Right renal cortex interstitium (tissue), 3 donors: ENCODE measurements around the gene KLF16. TPM values are rescaled to one million over a fixed set of nuclear protein-coding genes. Genes with fewer than 3 reads are reported as not detected.

ENCODE experiments used
- DNase-seq, 3 donors: peaks; one replicate each; pipeline ENCODE4 v3.0.0-alpha.2; 2013; ENCODE audit warnings: low read depth in 3 of 3, low spot score in 2 of 3
- polyA plus RNA-seq, 3 donors: library from polyadenylated mRNA; unstranded; fragments of 120-200 nt; gene quantifications; one replicate each; pipeline ENCODE4 v1.2.1, GENCODE V29; 2013; ENCODE audit not compliant: insufficient read length in 3 of 3

The KLF16 gene
- polyA plus RNA-seq, 3 donors = 5.5 to 6.0 (median 5.7) TPM

DNA sequence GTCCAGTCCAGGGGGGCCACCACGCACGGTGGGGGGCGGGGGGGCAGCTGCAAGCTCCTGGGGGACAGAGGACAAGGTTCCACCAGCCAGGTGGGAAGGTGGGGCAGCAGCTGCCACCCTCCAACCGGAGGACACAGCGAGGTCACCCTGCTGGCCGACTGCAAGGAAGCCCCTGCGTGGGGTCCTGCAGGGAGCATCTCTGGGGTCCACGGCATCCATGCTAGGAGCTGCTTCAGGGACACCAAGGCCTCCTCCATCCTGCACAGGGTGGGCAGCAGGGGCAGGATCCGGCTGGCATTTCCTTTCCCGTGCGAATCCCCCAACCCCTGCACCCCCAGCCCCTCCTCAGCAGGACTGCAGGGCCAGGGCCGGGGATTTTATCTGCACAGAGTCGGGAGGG, 8.3 kb upstream of the KLF16 start:
- DNase-seq = no peak

DNA sequence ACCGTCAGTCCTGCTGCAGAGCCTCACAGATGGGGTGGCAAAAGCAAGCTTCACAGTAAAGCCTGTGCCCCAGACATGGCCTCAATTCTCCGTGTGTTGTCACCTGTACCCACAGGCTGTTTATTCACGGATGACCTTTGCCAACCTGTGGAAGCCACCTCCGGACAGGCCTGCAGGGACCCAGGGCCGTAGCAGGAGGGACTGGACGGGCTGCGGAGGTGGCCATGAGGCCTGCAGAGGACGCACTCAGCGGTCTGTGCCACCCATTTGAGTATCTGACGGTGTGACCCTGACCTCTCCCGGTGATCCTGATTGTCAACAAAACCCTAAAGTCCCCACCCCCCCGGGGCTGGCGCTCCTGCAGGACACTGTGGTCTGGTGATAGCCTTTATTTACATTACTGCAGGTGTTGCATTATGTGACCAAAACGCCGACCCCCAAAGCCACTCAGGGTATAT, 7.8 kb upstream of the KLF16 start:
- DNase-seq = no peak

DNA sequence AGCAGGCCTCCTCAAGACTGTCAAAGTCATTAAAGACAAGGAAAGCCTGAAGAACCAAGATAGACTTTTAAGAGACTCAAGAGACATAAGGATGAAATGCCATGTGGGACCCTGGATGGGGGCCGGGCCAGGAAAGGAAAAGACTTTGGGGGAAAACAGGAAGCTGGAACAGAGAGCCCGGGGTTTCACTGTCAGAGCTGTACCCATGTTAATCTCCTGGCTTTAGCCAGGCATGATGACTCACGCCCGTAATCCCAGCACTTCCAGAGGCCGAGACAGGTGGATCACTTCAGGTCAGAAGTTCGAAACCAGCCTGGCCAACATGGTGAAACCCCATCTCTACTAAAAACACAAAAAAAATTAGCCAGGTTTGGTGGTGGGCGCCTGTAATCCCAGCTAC, 5.6 kb upstream of the KLF16 start:
- no peak for DNase-seq

DNA sequence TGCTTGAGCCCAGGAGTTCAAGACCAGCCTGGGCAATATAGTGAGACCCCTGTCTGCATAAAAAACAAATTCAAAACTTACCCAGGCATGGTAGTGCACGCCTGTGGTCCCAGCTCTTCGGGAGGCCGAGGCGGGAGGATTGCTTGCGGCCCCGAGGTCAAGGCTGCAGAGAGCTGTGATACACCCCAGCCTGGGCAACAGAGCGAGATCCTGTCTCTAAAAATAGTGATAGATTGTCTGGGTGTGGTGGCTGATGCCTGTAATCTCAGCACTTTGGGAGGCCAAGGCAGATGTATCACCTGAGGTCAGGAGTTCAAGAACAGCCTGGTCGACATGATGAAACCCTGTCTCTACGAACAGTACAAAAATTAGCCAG, 4.0 kb upstream of the KLF16 start:
- no peak for DNase-seq

DNA sequence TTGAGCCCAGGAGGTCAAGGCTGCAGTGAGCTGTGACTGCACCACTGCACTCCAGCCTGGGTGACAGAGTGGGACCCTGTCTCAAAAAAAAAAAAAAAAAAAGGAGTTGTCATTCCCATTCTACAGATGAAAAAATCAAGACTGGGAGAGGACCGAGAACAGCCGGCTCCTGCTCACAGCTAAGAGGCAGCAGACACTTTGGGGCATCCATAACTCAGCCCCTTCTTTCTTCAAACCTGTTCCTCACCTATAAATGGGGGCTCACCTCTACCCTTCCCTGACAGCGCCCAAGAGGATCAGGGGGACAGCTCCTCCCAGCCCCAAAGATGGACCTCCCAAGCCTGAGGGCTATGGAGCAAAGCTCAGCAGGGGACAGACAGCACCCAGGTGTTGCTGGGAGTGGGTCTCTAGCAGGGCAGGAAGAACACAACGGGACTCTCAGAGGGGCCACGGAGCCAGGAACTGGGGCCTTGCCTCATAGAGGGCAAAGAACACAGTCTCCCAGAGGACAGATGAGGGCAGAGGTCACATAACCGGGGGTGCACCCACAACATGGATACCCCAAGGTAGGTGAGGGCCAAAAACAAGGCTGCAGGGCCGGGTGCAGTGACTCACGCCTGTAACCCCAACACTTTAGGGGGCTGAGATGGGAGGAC, 3.4 kb upstream of the KLF16 start:
- DNase-seq = no peak

DNA sequence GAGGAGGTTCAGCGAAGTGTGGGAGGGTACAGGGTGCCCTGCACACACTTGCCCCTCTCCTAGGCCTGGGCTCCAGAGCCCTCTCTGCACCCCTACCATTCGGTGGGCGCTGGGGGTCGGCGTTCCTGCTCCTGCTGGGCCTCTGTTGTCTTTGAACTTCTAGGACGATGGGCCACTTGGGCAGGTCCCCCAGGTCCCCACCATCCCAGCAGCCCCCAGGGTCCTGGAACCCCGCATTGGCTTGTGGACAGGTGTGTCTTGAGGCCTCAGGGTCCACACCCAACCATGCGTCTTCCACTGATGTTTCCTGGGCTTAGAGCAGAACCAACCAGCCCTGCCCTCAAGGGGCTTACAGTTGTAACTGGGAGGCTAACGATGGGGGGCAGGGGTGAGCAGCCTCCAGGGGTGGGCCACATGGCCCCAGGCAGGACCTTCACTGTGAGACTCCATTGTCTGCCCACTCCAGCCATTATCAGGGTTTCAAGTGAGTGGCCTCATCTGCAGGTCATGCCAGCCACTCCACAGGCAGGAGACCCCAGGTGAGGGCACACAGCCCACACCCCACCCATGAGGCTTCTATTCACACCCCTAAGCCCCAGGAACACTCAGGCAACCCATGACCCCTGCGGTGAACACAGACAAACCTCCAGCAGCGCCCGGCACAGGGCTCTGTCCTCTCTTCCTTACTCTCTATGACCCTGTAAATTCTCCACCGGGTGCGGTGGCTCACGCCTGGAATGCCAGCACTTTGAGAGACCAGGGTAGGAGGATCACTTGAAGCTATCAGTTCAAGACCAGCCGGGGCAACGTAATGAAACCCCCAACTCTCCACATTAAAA, 2.0 kb upstream of the KLF16 start:
- DNase-seq = no peak

DNA sequence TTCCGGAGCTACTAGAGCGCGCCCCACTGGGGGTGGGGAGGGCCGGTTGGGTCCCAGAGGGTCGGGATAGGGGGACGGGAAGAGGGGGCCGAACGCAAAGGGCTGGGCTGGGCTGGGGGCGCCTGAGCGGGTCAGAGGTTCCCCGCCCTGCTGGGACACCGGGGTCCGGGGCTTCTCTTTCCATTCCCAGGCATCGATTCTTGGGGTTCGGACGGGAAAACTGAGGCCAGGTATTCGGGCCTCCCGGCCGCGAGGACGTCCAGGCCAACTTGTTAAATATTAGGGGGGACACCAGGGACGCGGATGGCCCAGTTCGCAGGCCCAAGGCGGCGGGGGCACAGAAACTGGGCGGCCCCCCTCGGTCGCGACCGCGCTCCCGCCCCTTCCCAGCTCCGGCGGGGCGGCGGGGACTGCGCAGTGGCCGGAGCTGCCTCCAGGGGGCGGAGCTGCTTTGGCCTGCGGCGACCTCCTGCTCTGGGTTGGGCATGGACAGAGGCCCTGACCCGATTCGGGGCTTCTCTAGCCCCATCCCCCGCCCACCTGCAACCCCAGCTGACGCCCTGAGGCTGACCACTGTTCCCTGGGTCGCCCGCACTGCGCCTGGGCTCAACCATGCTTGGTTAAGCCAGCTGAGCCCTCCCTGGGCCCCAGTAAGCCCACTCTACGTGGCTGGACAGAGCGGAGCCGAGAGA, 1.2 kb upstream of the KLF16 start:
- no peak for DNase-seq

DNA sequence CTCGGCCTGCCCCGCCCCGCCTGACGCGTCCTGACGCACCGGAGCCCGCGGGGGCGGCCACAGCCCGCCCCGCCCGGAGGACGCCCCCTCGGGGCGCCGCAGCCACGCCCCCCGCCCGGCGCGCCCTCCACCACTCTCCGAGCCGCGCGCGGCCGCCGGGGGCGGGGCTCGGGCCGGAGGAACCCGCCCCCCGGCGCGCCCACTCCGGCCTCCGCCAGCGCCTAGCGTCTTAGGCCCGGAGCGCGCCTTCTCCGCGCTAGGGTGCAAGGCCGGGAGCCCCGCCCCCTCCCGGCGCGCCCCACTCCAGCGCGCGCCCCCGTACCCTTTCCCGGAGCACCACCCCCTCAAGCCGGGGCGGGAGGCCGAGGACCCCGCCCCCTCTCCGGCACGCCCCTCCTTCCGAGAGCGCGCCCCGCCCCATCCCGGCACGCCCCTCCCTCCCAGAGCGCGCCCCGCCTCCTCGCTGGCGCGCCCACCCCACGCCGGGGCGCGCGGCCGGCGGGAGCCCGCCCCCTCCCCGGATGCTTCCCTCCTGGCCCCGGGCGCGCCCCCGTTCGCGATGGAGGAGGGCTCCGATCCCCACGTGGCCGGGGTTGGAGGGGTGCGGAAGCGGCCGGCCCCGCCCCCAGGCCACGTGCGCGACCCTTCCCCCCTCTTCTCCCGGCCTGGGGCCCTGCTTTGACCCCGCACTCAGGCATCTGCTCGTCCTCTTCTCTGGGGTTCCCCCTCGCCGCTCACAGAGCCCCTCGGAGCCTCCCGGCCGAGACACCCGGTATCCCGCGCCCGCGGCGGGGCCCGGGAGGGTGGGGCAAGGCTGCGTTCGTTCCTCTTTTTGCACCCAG, 480 bp upstream of the KLF16 start:
- DNase-seq = peak in 1 of 3 donors; percentile 79

DNA sequence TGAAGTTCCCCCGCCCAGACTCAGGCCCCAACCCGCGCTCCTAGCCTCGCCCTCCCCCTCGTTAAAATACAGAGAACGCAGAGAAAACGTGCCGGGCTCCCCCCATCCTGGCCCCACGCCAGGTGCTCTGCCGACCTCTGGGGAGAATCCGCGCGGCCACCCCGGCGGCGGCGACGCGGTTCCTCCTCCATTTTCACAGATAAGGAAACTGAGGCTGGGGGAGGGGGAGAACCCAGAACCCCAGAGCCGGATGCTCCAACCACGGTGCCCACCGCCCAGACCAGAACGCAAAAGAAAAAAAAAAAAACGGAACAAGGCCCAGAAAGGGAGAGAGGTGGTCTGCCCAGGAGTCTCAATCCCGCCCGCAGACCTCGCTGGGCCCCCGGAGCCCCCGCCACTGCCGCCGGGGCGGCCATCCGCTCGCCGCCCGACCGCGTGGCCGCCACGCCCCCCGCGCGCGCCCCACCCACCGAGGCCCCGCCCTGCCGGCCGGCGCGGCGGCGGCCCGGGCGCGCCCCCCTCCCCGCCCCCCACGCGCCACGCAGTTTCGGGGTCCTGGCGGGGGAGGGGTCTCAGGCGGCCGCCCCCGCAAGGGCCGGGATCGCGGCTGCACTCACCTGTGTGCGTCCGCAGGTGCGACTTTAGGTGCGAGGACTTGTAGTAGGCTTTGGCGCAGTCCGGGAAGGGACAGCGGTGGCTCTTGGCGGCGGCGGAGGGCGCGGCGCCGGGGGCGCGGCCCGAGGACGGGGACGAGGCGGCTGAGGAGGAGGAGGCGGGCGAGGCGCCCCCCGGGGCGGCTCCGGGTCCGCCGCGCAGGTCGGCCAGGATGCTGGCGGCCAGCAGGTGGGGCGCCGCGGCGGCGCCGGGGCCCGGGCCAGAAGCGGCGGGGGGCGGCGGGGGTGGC, 703 bp downstream of the KLF16 start:
- no peak for DNase-seq

DNA sequence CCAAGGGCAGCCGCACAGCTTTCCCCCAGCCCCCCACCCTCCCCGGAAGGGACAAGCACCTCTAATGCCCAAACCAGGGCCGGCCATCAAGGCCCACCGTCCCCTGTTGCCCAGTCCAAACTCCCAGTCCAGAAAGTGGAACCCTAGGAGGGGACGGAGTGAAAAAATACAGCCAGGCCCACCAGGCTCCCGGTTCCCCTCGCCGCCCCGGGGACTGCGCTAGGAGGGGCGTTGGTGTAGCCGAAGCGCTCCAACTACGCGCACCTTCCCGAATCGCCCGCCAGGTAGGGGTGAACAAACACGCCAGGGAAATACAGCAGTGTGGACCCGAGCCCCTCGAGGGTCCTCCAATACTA, 1.3 kb downstream of the KLF16 start:
- no peak for DNase-seq

DNA sequence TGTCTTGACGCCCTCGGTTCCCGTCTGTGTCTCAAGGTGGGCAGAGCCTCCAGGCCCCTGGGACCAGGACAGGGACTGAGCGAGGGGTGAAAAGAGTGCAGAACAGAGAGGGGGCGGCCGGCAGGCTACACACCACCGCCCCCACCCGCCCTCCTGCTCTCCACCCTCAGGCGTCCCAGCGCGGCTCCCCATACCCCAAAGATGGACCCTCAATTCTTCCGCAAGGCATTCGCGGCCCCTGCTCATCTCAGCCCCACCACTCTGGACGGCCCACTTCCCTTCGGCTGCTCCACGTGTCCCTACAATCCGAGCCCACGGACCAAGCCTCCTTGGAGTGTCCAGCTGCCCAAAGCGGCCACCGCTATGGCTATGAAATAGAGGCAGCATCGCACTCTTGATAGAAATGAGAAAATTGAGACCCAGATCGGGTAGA, 1.8 kb downstream of the KLF16 start:
- no peak for DNase-seq

DNA sequence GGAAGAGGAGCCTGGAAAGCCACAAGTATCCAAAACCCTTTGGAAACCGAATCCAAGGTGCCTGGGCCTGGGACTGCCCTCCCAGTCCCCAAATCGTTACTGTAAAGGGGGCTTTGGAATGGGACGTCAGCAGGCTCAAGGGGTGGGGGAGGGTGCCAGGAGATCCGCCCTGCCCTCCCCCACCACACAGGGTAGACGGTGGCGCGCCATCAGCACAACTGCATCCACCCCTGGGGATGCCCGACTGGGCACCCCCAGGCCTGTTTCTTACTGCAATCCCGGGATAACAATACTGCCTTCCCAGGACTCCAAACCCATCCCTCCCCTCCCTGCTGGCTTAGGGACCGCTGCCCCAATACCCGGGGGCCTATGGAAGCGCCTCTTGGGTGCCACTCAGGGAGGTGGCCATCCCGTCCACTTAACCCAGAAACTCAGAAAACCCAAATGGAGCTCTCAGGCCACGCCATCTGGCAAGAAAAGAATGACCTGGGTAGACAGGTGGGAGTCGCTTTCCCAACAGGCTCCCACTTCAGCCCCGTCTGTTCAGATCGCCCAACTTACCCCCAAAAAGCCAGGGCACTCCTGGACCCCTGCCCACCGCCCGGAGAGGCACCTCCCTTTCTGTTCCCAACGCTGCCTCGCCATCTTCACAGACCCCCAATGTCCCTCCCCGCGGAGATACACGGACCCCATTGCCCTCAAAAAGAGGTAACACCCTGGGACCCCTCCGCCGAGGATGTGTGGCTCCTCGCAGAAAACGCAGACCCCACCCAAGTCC, 2.4 kb downstream of the KLF16 start:
- no peak for DNase-seq

DNA sequence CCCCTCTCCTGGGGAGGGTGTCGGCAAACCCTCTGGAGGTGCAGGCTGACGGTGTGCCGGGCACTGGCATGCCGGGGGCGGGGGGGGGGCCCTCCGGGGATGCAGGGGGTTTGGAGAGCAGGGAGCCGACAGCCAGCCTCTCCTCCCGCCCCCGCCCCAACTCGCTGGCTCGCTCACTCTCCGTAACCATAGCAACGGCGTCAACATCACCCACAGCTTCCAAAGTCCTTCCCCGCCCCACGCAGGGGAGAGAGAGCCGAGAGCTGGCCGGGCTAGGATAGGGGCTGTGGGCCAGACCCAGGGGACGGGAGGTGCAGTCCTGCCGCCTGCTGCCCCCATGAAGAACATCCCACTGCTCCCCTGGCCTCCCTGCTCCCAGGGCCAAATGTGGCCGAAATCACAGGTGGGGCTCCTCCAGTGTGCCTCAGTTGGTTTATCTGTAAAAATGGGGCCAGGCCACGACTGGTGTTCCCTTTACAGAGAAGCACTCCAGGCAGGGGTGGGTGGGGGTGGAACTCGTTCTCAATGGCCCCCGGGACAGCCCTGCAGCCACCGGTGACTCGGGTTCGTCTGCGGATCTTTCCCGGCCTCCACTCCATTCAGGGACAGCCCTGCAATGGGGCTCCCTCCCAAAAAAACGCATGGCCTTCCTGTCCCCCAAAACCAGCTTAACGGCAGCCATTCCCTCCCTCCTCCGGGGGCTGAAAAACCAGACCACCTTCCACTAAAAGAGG, 3.2 kb downstream of the KLF16 start:
- DNase-seq = peak in 1 of 3 donors; percentile 71

DNA sequence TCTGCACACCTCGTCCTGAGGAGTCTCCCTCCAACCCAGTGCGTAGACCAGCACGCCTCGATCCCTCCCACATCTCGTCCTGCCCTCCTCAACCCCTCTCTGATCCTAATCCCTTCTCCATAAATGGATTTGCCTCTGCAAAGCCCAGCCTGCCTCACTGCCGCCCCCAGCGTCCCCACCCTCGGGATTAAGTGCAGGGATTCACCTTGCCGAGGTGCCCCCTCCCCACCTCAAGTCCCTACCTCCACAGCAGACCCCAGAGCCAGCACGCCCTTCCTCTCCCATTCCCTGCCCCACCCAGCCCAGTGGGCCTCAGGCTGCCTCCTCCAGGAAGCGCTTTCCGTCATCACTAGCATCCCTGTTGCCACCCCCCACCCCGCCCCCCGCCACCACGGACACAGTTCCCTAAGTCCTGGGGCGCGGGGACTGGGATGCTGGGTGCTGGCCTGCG, 4.0 kb downstream of the KLF16 start:
- no peak for DNase-seq

DNA sequence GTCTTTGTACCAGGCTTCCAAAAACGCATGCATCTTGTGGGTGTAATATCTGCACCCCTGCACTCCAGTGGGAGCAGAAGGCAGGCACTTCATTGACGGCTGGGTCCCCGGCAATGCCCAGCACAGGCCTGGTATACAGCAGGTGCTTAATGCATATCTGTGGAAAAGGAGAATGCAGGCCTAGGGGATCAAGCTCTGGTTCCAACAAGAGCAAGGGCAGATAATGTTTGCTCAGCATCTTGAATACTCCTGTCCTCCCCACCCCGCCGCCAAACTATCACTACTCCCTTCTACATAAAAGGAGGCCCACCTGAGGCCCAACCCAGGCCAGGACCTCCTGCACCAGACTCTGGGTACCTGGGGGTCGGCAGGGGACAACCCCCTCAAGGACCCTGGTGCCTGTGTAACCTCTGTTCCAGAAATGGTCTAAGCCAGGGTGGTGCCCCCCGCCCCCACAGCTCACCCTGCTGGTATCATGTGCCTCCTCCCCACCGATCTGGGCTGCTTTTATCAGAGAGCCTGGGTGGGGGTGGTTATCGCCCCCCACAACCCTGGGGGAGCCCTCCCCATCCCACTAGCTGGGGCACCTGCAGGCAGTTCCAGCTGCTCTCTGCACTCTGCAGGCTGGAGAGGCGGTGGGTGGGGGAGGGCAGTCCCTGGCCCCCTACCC, 4.8 kb downstream of the KLF16 start:
- no peak for DNase-seq

DNA sequence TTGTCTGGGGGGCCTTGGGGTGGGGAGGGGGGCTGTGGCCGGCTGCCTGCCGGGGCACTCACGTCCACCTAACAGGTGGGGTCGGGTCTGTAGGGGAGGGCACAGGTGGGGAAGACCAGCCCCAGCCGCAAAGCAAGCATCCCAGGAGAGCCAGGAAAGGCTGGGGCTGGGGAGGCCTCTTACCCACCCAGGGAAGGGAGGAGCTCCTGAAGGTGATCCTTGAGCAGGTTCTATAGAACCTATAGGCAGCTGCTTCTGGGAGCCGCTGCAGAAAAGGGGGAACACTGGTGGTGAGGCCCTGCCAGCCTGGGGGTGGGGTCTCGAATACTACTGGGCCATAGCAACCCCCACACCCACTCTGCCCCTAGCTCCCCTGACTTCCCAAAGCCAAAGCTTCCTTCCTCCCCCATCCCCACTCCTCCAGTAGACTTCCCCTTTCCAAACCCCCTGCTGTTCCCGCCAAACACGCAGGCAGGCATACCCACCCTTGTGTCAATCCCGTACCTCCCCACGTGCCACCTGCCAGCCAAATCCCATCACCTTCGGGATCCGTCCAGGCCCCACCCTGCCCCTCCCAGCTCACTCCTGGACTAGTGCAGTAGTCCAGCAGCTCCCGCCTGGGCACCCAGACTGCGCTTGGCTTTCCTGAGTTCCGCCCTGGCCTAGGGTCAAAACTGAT, 5.6 kb downstream of the KLF16 start:
- no peak for DNase-seq
